A549 (cell line): ENCODE measurements around the gene ZNF526. TPM values are rescaled to one million over a fixed set of nuclear protein-coding genes. Genes with fewer than 3 reads are reported as not detected.
A peak's percentile ranks its signal among the peaks of the same experiment; 100 is the strongest.

Experiments
- ATAC-seq, 2 experiments: fragments of 200-7000 bp in 1 of 2; fragments of >200 bp in 1 of 2; cut with Nextera tagmentation in 1 of 2; cut with Tn5 transposase in 1 of 2; 3 replicates each; pipeline versions ENCODE4 v1.8.0 to v1.9.1; 2018 to 2020; ENCODE audit warnings: mild to moderate bottlenecking in 1 of 2, moderate library complexity in 1 of 2
- CTCF ChIA-PET: fragments of 300-600 bp; sonication (Branson Sonifier 250); formaldehyde crosslinking; extraction: SDS; loops from one replicate; lab custom pipeline; 2021; ENCODE audit warnings: antibody characterized with exemption, inconsistent platforms; lab: Yijun Ruan, JAX
- POLR2A ChIA-PET: fragments of 350-600 bp; formaldehyde crosslinking; extraction: SDS; loops from one replicate; lab custom pipeline; 2021; ENCODE audit warnings: antibody characterized with exemption, inconsistent platforms; lab: Yijun Ruan, JAX
- DNase-seq, 2 experiments: peaks; one replicate each; pipeline versions ENCODE4 v3.0.0 to v3.0.0-alpha.2; 2011 to 2016; ENCODE audit warnings: low read depth in 1 of 2, low spot score in 1 of 2
- FAIRE-seq: peaks from 2 replicates; lab custom pipeline; 2011; peaks lifted over from hg19 to GRCh38; lab: Jason Lieb, UNC
- H3K27ac ChIP-seq, 2 experiments: fragments of >200 bp; sonication (Bioruptor Twin); formaldehyde crosslinking; 3 replicates each; pipeline ENCODE4 v1.5.1; 2016 to 2017
- H3K4me1 ChIP-seq: fragments of >200 bp; sonication (Bioruptor Twin); formaldehyde crosslinking; 3 replicates; pipeline ENCODE4 v1.6.1; 2016
- H3K4me2 ChIP-seq: fragments of >200 bp; sonication (Bioruptor Twin); formaldehyde crosslinking; 3 replicates; pipeline ENCODE4 v1.6.1; 2016
- H3K4me3 ChIP-seq: fragments of >200 bp; sonication (Bioruptor Twin); formaldehyde crosslinking; 3 replicates; pipeline ENCODE4 v1.5.1; 2016
- H3K9me3 ChIP-seq: fragments of >200 bp; sonication (Bioruptor Twin); formaldehyde crosslinking; 3 replicates; pipeline ENCODE4 v1.6.1; 2016
- EHF ChIP-seq: fragments of 250-450 bp; sonication (Bioruptor Pico); IDR thresholded peaks from 2 replicates; pipeline ENCODE4 v1.5.0; 2020; ENCODE audit warnings: mild to moderate bottlenecking
- FOSL2 ChIP-seq, 2 experiments: fragments of 450-650 bp in 1 of 2; fragments of >200 bp in 1 of 2; sonication (Bioruptor Twin) in 1 of 2; formaldehyde crosslinking; IDR thresholded peaks; 2 replicates each; pipeline versions ENCODE4 v1.5.0 to v1.6.1; 2016 to 2020; ENCODE audit warnings: mild to moderate bottlenecking in 1 of 2, moderate library complexity in 1 of 2
- HDAC2 ChIP-seq: fragments of 200-600 bp; sonication (generic); IDR thresholded peaks from 2 replicates; pipeline ENCODE4 v1.6.1; 2016
- HOXA7 ChIP-seq: fragments of 250-450 bp; sonication (Bioruptor Pico); IDR thresholded peaks from 2 replicates; pipeline ENCODE4 v1.5.0; 2020; ENCODE audit warnings: mild to moderate bottlenecking, moderate library complexity
- JUN ChIP-seq, 2 experiments: fragments of >200 bp; sonication (Bioruptor Twin); formaldehyde crosslinking; IDR thresholded peaks; 2 replicates in 1 of 2; 3 replicates in 1 of 2; pipeline ENCODE4 v1.6.1; 2016 to 2017
- KDM1A ChIP-seq: fragments of 200-600 bp; sonication (generic); IDR thresholded peaks from 2 replicates; pipeline ENCODE4 v1.6.1; 2016; ENCODE audit warnings: low read depth, mild to moderate bottlenecking
- MYC ChIP-seq: IDR thresholded peaks from 2 replicates; pipeline ENCODE4 v1.6.1; 2012; ENCODE audit warnings: mild to moderate bottlenecking, inconsistent platforms, low read length, improper control_type of control experiment, borderline replicate concordance
- POLR2AphosphoS2 ChIP-seq: conservative IDR thresholded peaks from 2 replicates; pipeline ENCODE4 v1.6.1; 2012; ENCODE audit warnings: low read length, improper control_type of control experiment, inconsistent platforms
- RAD21 ChIP-seq, 2 experiments: fragments of >200 bp in 1 of 2; sonication (Bioruptor Twin) in 1 of 2; formaldehyde crosslinking in 1 of 2; IDR thresholded peaks in 1 of 2; conservative IDR thresholded peaks in 1 of 2; 2 replicates in 1 of 2; 3 replicates in 1 of 2; pipeline ENCODE4 v1.6.1; 2012 to 2018; ENCODE audit warnings: inconsistent platforms in 1 of 2
- RNF2 ChIP-seq: fragments of 200-600 bp; sonication (generic); IDR thresholded peaks from 2 replicates; pipeline ENCODE4 v1.6.1; 2016; ENCODE audit warnings: low read depth, mild to moderate bottlenecking, antibody characterized with exemption, moderate library complexity, borderline replicate concordance
- SMC3 ChIP-seq: fragments of >200 bp; sonication (Bioruptor Twin); formaldehyde crosslinking; IDR thresholded peaks from 3 replicates; pipeline ENCODE4 v1.6.1; 2018; ENCODE audit warnings: inconsistent platforms
- SREBF2 ChIP-seq: fragments of 450-650 bp; IDR thresholded peaks from 2 replicates; pipeline ENCODE4 v1.6.1; 2014; ENCODE audit warnings: mild to moderate bottlenecking, moderate library complexity
- ZFP36 ChIP-seq: fragments of 450-650 bp; IDR thresholded peaks from 2 replicates; pipeline ENCODE4 v1.6.1; 2014; ENCODE audit warnings: borderline replicate concordance; ENCODE audit not compliant: partially characterized antibody
- WGBS: methylation state at CpG from one replicate; pipeline ENCODE4 v1.1.6; 2017; ENCODE audit errors: missing lambda C conversion rate; 5-methylcytosine and 5-hydroxymethylcytosine counted together
- polyA plus RNA-seq, 4 experiments: library from polyadenylated mRNA; depleted of rRNA in 3 of 4; stranded (reverse); fragments of >200 nt; fragmentation: RNase III in 1 of 4; extraction: RNeasy Plus Mini Kit Qiagen cat#74134 plus additional on column Dnase treatment in 1 of 4; gene quantifications; 2 replicates in 3 of 4; 3 replicates in 1 of 4; pipeline ENCODE4 v1.2.3, GENCODE V29; 2011 to 2017
- TF ChIP-seq, protein P1 (sequence below): IDR thresholded peaks from 2 replicates; pipeline ENCODE4 v1.6.1; 2012
- TF ChIP-seq, protein P2 (sequence below): IDR thresholded peaks from 2 replicates; pipeline ENCODE4 v1.6.1; 2012; ENCODE audit warnings: low read depth, borderline replicate concordance
- TF ChIP-seq, protein P3 (sequence below): fragments of >200 bp; sonication (Bioruptor Twin); formaldehyde crosslinking; IDR thresholded peaks from 3 replicates; pipeline ENCODE4 v1.5.1; 2016

Gene ZNF526
- polyA plus RNA-seq, 2 of the 4 experiments (the other 2 are of a cell fraction) = 7.1 to 12.9 TPM

DNA sequence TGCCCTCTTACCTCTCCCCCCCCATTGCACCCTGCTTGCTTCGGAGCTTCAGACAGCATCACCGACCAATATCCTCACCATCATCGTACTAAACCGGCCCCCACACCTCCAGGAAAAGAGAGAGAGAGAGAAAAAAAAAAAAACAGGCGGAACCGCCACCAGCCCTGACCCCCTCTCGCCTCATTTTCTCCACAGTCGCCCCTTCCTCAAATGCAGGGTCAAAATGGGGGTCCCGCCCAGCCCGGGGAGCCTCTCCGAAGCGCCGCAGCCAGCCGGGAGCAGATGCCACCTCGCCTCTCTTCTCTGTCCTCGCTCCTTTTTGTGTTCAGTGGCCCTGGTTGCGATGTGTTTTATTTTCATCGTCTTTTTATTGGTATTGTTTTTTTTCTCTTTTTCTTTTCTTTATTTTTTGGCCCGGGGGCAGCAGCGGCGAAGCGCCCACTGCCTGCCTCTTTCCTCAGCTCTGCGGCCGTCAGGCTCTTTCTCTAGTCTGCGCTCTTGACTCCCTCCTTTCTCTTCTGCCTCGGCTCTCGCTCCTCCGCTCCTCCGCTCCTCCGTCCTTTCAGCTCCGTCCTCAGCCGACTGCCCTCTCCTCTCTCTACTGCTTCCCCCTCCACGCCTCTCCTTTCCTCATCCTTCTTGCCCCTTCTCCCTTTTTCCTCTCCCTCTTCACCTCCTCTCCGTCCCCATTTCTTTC is 44.0 kb upstream of the ZNF526 start:
- H3K4me1 ChIP-seq = peaks cover 18% of the 10 kb centered on the region
- ChIA-PET CTCF (interaction anchor here (0.6 to 4.6 kb wide), 41 partner anchors 9 to 225 kb away, joined by 3 to 54 read pairs (median 4); partner anchors contain the start of genes GSK3A and POU2F2), POLR2A (interaction anchor here (0.5 to 1.7 kb wide), 7 partner anchors 12 to 258 kb away, joined by 3 to 11 read pairs (median 3); partner anchors contain the start of gene GSK3A)
- H3K9me3 ChIP-seq = no peaks in the 10 kb centered on the region
- H3K27ac ChIP-seq = peak overlapping the region in 1 of 2 experiments; percentile 52; a peak in 4 of 6 replicates
- H3K4me2 ChIP-seq = peak overlapping the region; percentile 98
- WGBS = 12% methylated on average over 34 of the region's 34 CpGs
- peak; percentile 30 to 53; a peak in 5 of 6 replicates for ATAC-seq
- DNase-seq = peak; percentile 51 to 69
- H3K4me3 ChIP-seq = peak overlapping the region; percentile 56
- FAIRE-seq = no peak
- no peak for TF ChIP-seq SREBF2
- peak; percentile 51; the same call in 1 of the 2 replicates for TF ChIP-seq RNF2
- TF ChIP-seq, all 56 proteins: peak for 1

DNA sequence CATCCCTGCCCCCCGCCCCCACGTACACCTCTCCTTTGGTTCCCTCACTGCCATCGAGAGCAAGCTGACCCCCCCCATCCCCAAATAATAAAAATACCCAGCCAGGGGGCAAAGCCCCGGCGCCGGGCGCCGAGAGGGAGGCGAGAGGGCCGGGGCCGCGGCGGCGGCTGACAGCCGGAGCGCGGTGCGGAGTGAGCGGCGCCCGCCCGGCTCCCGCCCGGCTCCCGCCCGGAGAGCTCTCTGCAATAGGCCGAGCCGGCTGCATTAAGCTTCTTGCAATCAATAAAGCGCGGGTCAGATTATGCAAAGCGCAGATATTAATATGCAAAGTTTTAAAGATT is 43.5 kb upstream of the ZNF526 start:
- ChIA-PET CTCF (interaction anchor here (0.6 to 4.6 kb wide), 39 partner anchors 9 to 225 kb away, joined by 3 to 54 read pairs (median 4); partner anchors contain the start of genes GSK3A and POU2F2), POLR2A (interaction anchor here (0.6 to 1.7 kb wide), 7 partner anchors 31 to 257 kb away, joined by 3 to 11 read pairs (median 3); partner anchors contain the start of genes GSK3A and ZNF574)
- WGBS = 1% methylated on average over 18 of the region's 31 CpGs
- Histone ChIP-seq H3K4me3 (peak overlapping the region; percentile 56), H3K4me1 (peaks cover 18% of the 10 kb centered on the region), H3K4me2 (peak overlapping the region; percentile 98), H3K27ac (peak overlapping the region in 1 of 2 experiments; percentile 52; a peak in 4 of 6 replicates), H3K9me3 (no peaks in the 10 kb centered on the region)
- no peak for TF ChIP-seq ZFP36
- TF ChIP-seq, protein P1, sequence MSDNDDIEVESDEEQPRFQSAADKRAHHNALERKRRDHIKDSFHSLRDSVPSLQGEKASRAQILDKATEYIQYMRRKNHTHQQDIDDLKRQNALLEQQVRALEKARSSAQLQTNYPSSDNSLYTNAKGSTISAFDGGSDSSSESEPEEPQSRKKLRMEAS = peak; percentile 3; the same call in 1 of the 2 replicates
- TF ChIP-seq, protein P2, sequence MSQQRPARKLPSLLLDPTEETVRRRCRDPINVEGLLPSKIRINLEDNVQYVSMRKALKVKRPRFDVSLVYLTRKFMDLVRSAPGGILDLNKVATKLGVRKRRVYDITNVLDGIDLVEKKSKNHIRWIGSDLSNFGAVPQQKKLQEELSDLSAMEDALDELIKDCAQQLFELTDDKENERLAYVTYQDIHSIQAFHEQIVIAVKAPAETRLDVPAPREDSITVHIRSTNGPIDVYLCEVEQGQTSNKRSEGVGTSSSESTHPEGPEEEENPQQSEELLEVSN = 0 out of 2 replicates have a peak, but pooled peaks have one; percentile 14
- ATAC-seq (peak; percentile 60 to 69), DNase-seq (peak in 1 of 2 experiments; percentile 70), FAIRE-seq (no peak)

DNA sequence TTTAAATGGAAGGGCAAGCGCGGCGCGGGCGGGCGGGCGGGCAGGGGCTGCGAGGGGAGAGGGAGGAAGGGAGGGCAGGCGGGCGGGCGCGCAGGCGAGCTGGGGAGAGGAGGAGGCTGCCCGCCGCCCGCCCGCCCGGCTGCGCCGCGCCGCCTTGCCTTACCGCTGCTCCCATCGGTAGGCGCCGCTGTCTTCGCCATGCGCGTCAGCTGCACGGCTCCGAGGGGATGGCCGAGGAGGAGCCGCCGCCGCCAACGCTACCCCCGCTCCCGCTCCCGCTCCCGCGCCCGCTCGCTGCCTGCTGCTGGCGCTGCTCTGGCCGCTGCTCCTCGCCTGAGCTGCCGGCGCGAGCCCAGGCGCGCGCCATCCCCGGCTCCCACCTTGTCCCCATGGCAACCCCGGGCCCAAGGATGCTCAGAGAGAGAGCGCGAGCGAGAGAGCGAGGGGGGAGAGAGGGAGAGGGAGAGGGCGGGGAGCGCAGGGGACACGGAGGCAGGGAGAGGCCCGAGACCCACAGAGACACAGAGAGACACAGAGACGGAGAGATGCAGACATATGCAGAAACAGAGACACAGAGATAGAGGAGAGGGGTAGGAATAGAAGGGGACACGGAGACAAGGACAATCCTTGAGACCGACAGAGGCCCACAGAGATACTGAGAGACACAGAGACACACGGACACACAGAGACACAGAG is 43.0 kb upstream of the ZNF526 start:
- POLR2A ChIA-PET = interaction anchor here (0.6 to 1.7 kb wide), 7 partner anchors 32 to 256 kb away, joined by 3 to 11 read pairs (median 3); partner anchors contain the start of genes GSK3A and ZNF574

More for the DNA sequence above, 43.0 kb upstream of the ZNF526 start:
- CTCF ChIA-PET = interaction anchor here (0.6 to 4.6 kb wide), 38 partner anchors 8 to 284 kb away, joined by 3 to 54 read pairs (median 4); partner anchors contain the start of genes GSK3A and POU2F2
- Histone ChIP-seq H3K4me3 (peak overlapping the region; percentile 56), H3K9me3 (no peaks in the 10 kb centered on the region), H3K4me2 (peak overlapping the region; percentile 98), H3K4me1 (peaks cover 16% of the 10 kb centered on the region), H3K27ac (peak overlapping the region in 1 of 2 experiments; percentile 52; a peak in 2 of 6 replicates)
- ATAC-seq (peak; percentile 84 to 95), FAIRE-seq (no peak), DNase-seq (peak; percentile 90)
- TF ChIP-seq SMC3 (peak; percentile 36; the same call in 2 of the 3 replicates), FOSL2 (IDR thresholded peaks at IDR 0.05) (no peak), FOSL2 (CRISPR knock-in tag; IDR thresholded peaks at IDR 0.05) (0 out of 2 replicates have a peak, but pooled peaks have one; percentile 14), ZFP36 (peak; percentile 13), EHF (CRISPR knock-in tag) (no peak), KDM1A (peak; percentile 88), HDAC2 (0 out of 2 replicates have a peak, but pooled peaks have one; percentile 38), RAD21 (conservative IDR thresholded peaks at IDR 0.05 in 1 of 2, IDR thresholded peaks at IDR 0.05 in 1 of 2) (peak in 1 of 2 experiments; percentile 39; a peak in 2 of 5 replicates), HOXA7 (no peak), POLR2AphosphoS2 (no peak), JUN (IDR thresholded peaks at IDR 0.05) (0 out of 5 replicates have a peak, but pooled peaks of 1 of the 2 experiments have one; percentile 21), MYC (peak; percentile 70; the same call in 1 of the 2 replicates)
- TF ChIP-seq, protein P1 = peak; percentile 70; the same call in 1 of the 2 replicates
- TF ChIP-seq, protein P3, sequence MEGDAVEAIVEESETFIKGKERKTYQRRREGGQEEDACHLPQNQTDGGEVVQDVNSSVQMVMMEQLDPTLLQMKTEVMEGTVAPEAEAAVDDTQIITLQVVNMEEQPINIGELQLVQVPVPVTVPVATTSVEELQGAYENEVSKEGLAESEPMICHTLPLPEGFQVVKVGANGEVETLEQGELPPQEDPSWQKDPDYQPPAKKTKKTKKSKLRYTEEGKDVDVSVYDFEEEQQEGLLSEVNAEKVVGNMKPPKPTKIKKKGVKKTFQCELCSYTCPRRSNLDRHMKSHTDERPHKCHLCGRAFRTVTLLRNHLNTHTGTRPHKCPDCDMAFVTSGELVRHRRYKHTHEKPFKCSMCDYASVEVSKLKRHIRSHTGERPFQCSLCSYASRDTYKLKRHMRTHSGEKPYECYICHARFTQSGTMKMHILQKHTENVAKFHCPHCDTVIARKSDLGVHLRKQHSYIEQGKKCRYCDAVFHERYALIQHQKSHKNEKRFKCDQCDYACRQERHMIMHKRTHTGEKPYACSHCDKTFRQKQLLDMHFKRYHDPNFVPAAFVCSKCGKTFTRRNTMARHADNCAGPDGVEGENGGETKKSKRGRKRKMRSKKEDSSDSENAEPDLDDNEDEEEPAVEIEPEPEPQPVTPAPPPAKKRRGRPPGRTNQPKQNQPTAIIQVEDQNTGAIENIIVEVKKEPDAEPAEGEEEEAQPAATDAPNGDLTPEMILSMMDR = peak; percentile 73
- WGBS = 3% methylated on average over 54 of the region's 66 CpGs
